NCI-H1105 treated with DMSO at 0.1 percent for 48 hours (cell line): ENCODE results near the gene CASS4.
A peak's percentile ranks its signal among the peaks of the same experiment; 100 is the strongest.

Source experiments
- DNase-seq: peaks from one replicate; lab custom pipeline; 2025; lab: John Stamatoyannopoulos, UW

CASS4 gene

DNA sequence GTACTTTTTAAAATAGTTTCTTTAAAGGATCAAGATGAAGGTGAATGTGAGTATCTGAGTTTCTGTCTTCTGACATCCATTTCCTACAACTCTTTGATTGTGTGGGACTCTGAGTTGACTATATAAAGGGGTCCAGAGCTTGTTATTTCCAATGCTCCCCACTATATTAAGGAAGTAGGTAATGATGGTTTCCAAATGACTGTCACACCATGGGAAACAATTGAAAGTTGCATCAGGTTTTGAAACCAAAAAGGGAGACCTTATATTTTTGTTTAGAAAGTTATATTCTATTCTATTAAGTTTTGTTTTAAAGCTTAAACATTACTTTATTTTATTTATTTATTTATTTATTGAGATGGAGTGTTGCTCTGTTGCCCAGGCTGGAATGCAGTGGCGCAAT, 11.2 kb downstream of the CASS4 start:
- DNase-seq = no peak

DNA sequence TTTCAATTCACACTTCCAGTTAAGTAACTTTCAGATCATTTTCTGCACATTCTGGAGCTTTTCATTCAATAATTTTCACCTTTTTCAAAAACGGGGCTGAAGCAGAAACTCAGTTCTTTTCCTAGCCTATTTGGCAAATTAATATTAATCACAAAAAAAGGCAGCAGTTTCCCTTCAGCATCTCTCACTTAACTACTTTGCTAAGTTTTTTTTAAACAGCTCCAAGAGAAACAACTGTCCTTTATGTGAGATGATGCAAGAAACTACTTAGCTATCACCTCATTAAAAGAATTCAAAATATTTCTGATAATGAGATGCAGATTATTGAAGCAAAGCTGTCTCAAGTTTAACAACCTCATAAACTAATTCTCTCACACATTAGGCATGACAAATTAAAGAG, 11.8 kb downstream of the CASS4 start:
- no peak for DNase-seq

DNA sequence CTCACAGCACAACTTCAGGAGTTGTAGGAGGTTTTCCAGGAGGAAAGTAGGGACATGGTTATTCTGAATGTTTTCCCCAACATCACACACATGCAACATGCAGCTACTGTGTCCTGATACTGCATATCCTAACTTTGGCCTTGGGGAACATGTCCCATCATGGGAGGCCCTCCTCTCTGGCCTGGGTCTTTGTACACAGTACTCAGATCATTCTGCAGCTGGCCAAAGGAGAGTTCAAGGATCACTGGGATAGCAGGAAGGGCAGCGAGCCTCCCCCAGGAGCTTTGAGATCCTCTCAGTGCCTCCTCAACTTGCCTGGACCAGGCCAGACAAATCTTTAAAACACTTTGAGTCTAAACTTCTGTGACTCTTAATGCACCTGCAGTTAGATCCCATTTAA, 12.9 kb downstream of the CASS4 start:
- DNase-seq = no peak

DNA sequence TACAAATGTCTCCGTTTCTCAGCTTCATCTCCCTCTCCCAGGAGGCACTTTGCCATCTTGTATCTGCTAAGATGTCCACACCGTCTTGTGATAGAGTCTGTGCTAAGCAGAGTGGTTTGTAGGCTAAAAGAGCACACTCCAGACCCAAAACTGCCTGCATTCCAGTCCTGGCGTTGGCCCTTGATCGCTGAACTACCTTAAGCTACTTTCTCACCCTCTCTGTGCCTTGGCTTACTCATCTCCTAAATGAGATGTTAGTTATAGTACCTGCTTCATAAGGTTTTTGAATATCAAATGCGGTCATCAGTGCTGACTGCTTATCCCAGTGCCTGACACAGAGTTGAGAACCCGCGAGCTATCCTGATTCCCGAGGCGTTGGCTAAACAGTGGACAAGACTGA, 14.0 kb downstream of the CASS4 start:
- DNase-seq = no peak

DNA sequence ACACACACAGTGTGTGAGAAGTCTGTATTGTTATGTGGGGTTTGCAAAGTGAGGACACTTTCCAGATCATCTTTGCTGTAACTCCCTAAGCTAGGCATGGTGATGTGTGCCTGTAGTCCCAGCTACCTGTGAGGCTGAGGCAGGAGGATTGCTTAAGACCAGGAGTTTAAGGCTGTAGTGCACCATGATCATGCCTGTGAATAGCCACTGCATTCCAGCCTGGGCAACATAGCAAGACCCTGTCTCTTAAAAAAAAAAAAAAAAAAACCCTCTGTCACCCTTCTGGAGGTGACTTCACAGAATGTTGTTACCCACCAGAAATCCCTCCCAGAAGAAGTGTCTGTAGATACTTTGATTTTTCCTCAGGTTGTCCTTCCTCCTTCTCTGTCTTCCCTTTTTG, 14.9 kb downstream of the CASS4 start:
- DNase-seq = no peak

DNA sequence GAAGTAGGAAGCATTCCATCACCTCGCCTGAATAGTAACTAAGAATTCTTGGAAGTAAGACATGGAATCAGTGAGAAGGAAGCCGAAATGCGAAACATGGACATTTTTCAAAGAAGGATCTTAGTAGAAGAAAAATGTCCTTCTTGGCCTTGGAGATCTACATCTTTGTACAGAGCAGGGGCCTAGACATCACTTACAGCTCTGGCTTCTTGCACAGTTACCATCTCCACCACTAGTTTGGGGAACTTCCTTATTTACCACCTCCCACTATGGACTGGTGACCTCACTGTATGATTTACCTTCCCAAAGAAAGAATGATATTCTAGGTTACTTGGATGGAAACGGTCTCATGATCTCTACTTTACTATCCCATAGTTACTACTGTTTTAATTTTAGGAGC, 15.7 kb downstream of the CASS4 start:
- DNase-seq = no peak

DNA sequence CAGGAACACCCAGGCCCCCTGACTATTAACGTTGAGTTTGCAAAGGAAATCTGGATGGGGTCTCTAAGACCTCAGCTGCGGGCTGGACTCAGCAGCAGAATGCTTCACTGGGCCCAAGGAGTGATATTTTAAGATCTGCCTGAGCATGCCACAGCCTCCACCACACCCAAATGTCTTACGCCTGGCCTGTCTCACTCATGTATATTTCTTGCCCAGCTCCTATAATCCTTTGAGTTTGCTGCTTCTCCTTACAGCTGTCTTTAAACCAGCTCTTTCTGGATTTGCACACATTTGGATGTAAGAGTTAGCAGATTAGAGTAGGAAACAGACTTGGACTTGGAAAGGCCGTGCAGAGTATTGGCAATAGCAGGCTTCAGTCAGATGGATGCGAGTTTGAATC, 16.4 kb downstream of the CASS4 start:
- DNase-seq = no peak

DNA sequence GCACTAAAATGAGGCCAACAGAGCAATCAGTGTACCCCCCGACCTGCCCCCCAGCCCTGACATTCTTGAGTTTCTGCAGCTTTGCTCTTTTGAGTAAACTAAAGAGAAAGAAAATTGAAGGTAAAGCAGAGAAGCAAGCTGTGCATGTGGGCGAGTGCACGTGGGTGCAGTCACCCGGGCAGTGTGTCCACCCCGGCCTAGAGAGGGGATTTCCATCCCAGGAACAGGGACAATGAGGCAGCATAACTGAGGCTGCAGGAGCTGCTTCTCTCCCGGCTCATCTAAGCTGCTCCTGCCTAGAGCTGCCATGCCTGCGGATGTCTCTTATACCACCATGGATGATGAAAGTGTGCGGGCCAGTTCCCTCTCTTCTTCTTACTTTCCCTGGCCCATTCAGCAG, 16.8 kb downstream of the CASS4 start:
- DNase-seq = no peak

DNA sequence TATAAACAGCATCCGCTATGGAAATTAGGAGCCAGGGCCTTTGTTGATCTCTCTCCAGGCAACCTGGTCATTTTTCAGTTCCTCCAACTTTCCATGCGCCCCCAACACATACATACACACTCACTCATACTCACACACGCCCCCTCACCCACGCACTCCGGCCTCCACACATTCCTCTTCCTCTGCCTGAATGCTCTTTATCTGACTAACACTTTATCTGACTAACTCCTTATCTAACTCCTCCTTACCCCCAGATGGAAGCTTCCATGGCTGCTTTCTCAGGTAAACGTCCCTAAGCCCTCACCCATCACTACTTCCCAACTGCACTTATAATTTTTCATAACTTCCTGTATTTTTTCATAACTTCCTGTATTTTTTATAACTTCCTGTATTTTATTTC, 17.4 kb downstream of the CASS4 start:
- no peak for DNase-seq

DNA sequence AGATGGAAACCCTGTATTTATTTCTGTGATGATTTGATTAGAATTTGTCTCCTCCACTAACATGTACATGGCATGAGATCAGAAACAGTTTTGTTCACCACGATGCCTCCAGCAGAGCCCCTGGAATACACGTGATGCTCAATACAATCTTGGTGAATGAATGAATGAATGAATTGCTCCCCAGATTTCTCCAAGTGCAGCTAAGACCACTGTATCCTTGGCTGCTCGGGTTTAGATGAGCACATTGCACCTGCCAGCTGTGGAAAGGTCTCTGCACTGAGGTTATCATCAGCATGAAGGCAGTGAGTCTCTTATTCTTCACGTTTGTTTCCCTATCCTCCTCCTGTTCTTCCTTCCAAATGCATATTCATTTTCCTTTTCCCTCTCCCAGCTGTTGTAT, 17.9 kb downstream of the CASS4 start:
- DNase-seq = no peak

DNA sequence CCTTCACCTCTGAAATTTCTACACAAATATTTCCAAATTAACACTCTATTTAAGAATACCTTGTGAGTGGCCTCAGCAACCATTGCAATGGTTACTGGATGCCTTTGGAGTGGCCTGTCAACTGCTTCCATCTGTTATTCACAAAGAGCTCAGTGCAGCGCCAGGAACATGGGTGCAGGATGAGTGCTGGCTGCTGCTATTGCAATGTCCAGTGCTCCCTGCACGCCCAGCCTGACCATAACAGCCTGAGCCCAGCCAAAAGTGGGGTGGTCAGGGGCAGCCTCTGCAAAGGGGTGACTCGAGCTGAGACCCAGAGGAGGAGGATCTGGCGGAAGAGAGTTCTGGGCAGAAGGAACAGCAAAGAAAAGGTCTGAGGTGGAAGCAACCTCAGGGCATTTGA, 18.4 kb downstream of the CASS4 start:
- DNase-seq = no peak

DNA sequence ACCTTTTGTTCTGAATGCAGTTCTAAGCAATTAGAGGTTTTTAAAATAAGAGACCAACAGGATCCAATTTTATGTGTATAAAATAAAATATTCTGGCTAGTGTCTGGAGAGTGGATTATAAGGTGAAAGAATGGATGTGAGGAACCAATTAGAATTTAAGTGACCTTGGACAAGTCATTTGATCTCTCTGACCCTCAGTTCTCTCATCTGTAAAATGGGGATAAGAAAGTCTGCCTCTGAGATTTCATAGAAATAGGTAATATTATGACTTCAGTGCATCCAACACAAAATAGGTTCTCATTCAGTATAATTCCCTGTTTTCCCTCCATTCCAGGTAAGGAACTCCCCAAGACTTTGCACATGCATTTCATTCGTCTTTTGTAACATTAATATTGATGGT, 18.9 kb downstream of the CASS4 start:
- DNase-seq = no peak

DNA sequence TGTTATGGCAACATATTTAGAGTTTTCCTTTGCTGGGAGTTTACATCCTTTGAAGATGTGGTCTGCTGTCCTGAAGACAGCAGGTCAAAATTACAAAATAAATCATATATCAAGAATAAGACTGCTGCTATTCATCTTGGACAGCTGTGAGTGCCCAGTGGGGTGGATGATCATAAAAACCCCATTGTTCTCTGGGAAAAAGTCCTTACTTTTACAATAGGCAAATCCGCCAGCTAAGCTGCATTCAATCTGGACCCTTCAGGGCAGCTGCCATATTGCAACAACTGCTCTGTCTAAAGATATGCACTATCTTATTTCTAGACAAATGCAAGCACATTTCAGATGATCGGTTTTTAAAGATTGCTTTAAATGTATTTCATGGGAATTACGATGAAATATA, 19.4 kb downstream of the CASS4 start:
- peak; percentile 2 for DNase-seq

DNA sequence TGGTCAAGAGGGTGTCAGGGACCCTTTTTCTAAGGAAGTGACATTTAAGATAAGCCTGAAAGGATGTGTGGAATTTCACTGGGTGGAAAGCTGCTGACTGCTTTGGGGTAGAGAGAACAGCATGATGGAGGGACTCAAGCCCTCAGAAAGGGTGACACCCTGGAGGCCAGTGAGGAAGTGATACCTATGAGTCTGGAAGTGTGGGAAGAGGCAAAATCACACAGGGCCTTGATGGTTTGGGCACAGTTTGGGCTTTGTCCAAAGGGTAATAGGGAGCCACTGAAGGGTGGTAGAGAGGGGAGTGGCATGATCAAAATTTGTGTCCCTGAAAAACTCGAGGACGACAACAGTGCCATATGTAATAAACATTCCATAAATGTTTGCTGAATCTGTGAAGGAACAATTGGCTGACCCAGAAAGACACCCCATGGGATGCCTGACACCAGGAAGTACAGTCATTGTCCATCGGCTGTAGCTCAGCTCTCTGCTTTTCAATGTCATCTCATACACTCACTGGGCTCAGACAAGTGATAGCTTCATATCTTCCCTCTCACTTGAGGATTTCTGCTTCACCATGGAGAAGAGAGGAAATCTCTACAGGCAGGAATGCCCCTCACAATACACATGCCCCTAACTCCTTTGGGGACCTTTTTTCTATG, 21.3 kb downstream of the CASS4 start:
- DNase-seq = no peak

DNA sequence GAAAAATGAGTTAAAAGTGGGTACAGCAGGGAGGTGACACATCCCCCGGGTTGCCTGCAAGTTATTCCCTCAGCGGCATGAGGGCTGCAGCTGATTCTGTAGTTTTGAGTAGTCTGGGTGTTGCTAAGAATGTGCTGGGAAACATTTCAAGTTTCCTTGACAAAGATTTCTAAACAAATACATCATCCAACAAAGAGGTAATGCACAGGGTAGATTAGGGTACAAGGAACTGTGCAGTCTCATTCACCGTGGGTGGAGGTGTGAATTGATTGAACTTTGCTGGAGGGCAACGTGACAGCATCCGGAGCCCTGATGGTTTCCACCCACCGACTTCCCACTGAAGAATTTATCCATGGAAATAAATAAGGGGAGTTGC, 21.8 kb downstream of the CASS4 start:
- DNase-seq = no peak

DNA sequence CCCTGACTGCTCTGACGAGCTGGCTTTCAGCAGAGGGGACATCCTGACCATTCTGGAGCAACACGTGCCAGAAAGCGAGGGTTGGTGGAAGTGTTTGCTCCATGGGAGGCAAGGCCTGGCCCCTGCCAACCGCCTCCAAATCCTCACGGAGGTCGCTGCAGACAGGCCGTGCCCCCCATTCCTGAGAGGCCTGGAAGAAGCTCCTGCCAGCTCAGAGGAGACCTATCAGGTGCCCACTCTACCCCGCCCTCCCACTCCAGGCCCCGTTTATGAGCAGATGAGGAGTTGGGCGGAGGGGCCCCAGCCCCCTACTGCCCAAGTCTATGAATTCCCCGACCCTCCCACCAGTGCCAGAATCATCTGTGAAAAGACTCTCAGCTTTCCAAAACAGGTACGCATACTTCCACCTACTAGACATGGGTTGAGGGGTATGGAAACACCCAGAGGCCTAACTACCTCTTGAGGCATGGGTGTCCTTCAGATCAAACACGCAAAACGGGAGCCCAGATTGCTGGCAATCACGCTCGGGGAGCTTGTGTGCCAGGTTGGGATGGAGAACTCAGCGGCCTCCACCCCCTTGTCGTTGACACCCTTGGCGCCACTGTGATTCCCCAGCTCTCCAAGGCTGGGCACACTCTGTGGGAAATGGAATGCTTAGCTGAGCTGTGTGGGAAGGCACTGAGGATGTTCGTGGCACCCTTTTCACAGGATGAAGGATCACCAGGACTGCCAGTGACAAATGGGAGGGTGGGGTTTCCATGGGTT, 25.3 kb downstream of the CASS4 start:
- no peak for DNase-seq

DNA sequence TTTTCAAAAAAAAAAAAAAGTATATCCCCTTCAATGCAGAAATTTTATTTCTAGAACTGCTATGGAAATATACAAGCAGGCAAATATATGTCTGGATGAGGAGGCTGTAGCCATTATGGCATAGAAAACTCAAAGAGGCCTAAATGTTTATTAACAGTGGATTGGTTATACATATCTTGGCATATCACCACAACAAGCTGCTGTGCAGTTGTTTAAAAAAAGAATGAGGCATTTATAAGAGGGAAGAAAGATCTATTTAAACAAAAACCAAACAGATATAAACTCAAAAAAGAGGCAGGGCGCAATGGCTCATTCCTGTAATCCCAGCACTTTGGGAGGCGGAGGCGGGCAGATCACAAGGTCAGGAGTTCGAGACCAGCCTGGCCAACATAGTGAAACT, 26.2 kb downstream of the CASS4 start:
- no peak for DNase-seq

DNA sequence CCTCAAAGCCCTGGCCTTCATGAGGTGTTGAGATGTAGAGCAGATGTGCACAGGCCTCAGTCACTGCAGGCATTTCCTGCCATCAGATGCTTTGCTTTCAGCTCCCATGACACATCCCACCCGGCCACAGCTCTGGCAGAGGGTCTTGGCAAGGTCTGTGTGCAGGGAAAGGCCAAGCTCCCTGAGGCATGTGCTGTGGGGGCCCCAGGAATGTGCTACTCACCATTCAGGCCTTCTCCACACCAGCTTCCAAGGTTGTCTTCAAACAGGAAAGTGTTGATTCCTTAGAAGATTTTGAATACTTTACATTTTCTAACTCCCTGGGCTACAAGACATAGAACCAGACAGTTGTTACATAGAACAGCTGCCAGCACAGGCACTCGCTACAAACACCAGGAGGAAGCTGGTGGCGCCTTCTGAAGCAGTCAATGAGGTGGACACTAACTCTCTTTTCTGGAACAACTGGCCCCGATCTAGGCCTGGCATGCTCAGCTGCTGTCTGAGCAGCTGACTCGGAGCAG, 27.8 kb downstream of the CASS4 start:
- no peak for DNase-seq

DNA sequence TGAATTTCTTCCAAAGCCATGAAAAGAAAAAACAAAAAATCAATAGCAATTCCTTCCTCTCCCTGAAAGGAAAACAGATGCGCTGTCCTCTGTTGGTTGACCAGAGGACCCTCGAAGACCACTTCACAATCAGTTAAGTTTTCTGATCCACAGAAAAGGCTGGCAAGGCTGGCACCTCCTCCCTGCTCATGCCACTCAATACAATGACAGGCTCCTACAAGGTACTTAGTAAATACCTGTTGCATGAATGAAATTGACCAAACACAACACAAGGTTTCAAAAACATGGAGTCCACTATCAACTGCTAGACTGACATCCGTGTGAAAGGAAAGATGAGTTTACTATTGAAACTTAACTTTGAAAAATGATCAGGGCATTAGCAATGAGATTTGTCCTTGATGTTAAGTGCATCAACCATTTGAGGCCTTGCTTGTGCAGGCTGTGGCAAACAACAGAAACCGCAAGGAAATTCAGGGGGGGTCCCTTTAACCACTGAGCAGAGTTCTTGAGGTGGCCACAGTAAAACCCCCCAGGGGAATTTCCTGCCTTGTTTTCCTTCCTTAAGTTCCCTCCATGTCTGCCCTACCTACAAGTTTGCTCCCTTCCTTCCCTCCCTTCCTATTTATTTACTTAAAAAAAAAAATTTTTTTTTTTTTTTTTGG, 28.4 kb downstream of the CASS4 start:
- DNase-seq = no peak

DNA sequence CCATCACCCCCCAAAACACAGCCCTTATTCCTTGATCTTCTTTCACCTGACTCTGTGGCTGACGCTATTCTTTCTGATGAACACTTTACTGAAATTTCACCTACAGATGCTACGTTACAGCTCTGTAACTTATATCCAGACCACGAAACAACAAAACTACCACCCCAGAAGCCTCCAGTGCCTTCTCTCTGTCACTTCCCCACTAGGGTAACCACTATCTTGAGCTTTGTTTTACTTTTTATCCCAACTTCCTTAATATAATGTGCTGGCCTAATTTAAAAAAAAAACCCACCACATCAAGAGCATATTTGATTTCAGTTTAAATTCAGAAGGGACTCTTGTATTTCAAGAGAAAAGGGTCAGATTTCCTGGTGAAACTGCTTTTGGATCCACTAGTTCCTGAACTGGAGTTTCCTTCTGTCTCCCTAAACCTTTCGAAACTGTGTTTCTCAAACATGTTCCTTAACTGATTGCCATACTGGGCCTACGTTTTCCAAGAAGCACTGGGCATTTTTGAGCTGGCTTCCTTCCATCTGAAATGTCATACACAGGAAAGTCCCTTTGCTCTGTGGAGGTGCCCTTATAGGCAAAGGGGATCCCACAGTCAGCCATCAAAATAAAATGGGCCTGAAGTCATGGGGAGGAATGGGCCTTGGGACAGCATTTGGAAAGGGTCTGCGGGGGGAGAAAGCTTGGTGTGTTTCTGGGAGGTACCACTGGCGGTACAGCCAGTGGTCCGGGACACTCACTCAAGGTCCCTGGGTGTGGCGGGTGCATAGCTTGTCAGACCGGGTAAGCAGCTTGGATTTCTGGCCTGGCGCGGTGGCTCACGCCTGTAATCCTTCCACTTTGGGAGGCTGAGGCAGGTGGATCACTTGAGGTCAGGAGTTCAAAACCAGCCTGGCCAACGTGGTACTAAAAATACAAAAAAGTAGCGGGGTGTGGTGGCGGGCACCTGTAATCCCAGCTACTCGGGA, 30.6 kb downstream of the CASS4 start:
- no peak for DNase-seq

DNA sequence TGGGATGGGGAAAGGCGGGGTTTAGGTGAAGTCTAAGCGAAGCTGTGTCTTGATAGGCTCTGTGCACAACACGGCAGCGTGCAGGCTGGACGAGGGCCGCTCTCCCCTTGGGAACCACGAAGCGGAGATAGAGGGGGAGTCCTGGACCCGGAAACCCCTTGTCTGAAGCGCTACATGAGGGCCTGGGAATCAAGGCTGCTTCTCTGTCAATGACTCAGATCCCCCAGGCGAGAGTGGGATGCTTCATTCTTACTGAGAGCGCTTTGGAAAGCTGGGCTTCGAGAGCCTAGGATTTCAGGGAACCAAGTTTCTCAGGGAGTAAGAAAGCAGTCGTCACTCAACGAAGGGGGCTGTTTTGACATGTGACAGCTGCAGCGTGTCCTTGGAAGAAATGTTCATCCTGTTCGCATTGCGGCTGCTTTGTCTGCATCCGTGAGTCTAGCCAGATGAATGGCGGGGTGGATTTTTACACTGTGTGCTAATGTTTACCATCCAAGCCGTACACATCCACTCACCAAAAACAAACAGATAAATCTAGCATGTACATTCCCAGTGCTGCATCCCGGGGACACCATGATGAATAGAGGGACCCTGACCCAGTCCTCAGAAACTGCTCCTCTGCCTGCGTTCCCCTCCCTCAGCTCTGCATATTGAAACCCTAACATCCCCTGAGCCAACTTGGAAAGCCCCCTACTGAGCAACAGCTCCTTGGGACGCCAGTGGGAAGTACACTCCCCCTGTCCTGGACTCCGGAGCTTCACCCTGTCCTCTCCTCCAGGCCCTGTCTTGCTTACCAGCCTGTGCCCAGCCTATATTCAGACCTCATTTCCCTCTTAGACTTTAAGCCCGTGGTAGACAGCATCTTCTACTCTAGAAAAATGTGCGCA, 31.8 kb downstream of the CASS4 start:
- DNase-seq = no peak
